HCT116 (cell line): ENCODE data around the gene TAF15. TPM values are rescaled to one million over a fixed set of nuclear protein-coding genes. Genes with fewer than 3 reads are reported as not detected.

ENCODE experiments used
- ATAC-seq: fragments of 200-7000 bp; cut with Tn5 transposase; 2 replicates; pipeline ENCODE4 v1.9.1; 2020; ENCODE audit warnings: mild to moderate bottlenecking, moderate library complexity
- BruUV-seq: library from RNA; stranded (reverse); fragments of 400-500 nt; replicated peaks from 2 replicates; lab custom pipeline; 2021; lab: Mats Ljungman, UMichigan
- CTCF ChIA-PET: fragments of 300-600 bp; sonication (Branson Sonifier 250); formaldehyde crosslinking; loops from one replicate; lab custom pipeline; 2021; ENCODE audit warnings: antibody characterized with exemption; lab: Charles Lee
- POLR2A ChIA-PET: fragments of 300-600, 350-600 bp; sonication (Branson Sonifier 250); formaldehyde crosslinking; loops from one replicate; lab custom pipeline; 2021; ENCODE audit warnings: antibody characterized with exemption; lab: Charles Lee
- RAD21 ChIA-PET, 2 experiments: fragments of 300-600 bp; sonication (Branson Sonifier 250); formaldehyde crosslinking; loops; one replicate each; lab custom pipeline; 2023; ENCODE audit warnings: low total read pairs in 2 of 2; ENCODE audit not compliant: uncharacterized antibody in 2 of 2, unreplicated experiment in 2 of 2, low non-redundant PET in 1 of 2; lab: Charles Lee
- DNase-seq: peaks from one replicate; pipeline ENCODE4 v3.0.0-alpha.2; 2010; ENCODE audit warnings: low read depth, low spot score
- H2AFZ ChIP-seq: fragments of 200-600 bp; shearing (Covaris generic), sonication (generic); 2 replicates; pipeline ENCODE4 v1.6.1; 2017; ENCODE audit warnings: low read depth, mixed run types, mixed read lengths, antibody characterized with exemption, low read length; ENCODE audit not compliant: poor library complexity, severe bottlenecking
- H3K27ac ChIP-seq: 2 replicates; pipeline ENCODE4 v1.5.1; 2012; ENCODE audit warnings: low read depth, low read length
- H3K27me3 ChIP-seq: fragments of 200-600 bp; sonication (generic); 2 replicates; pipeline ENCODE4 v1.6.1; 2016; ENCODE audit warnings: mixed run types, low read length, mixed read lengths; ENCODE audit not compliant: insufficient read depth
- H3K36me3 ChIP-seq, 2 experiments: fragments of 200-500 bp in 1 of 2; fragments of 200-600 bp in 1 of 2; sonication (Bioruptor generic) in 1 of 2; sonication (generic) in 1 of 2; 2 replicates each; pipeline versions ENCODE4 v1.5.1 to v1.6.1; 2014 to 2016; ENCODE audit warnings: low read length in 2 of 2, inconsistent platforms in 1 of 2, mixed read lengths in 1 of 2, mixed run types in 1 of 2; ENCODE audit not compliant: insufficient read depth in 2 of 2, control insufficient read depth in 1 of 2
- H3K4me1 ChIP-seq, 2 experiments: fragments of 200-600 bp in 1 of 2; sonication (generic) in 1 of 2; 2 replicates each; pipeline versions ENCODE4 v1.5.1 to v1.6.1; 2012 to 2017; ENCODE audit warnings: low read length in 2 of 2, inconsistent platforms in 1 of 2, mild to moderate bottlenecking in 1 of 2, mixed read lengths in 1 of 2, mixed run types in 1 of 2, moderate library complexity in 1 of 2; ENCODE audit not compliant: insufficient read depth in 2 of 2, control insufficient read depth in 1 of 2
- H3K4me2 ChIP-seq: fragments of 200-600 bp; sonication (generic); 2 replicates; pipeline ENCODE4 v1.6.1; 2017; ENCODE audit warnings: mixed run types, low read length, mixed read lengths
- H3K4me3 ChIP-seq, 2 experiments: fragments of 200-600 bp in 1 of 2; sonication (generic) in 1 of 2; replicated peaks in 1 of 2; 2 replicates each; pipeline ENCODE4 v1.5.1; 2011 to 2016; ENCODE audit warnings: low read length in 2 of 2, control low read depth in 1 of 2, low read depth in 1 of 2, mild to moderate bottlenecking in 1 of 2, mixed read lengths in 1 of 2, mixed run types in 1 of 2
- H3K79me2 ChIP-seq: fragments of 200-600 bp; sonication (generic); 2 replicates; pipeline ENCODE4 v1.6.1; 2017; ENCODE audit warnings: mild to moderate bottlenecking, mixed run types, low read length, moderate library complexity, mixed read lengths; ENCODE audit not compliant: insufficient read depth
- H3K9ac ChIP-seq: fragments of 200-600 bp; sonication (generic); 2 replicates; pipeline ENCODE4 v1.6.1; 2016; ENCODE audit warnings: low read length, mixed read lengths
- H3K9me2 ChIP-seq: fragments of 200-600 bp; sonication (generic), shearing (Covaris generic); 2 replicates; pipeline ENCODE4 v1.6.1; 2017; ENCODE audit warnings: mixed run types, mild to moderate bottlenecking, moderate library complexity; ENCODE audit not compliant: insufficient read depth
- H3K9me3 ChIP-seq, 2 experiments: fragments of 200-500 bp in 1 of 2; fragments of 200-600 bp in 1 of 2; sonication (Bioruptor generic) in 1 of 2; sonication (generic) in 1 of 2; 2 replicates each; pipeline ENCODE4 v1.6.1; 2014 to 2017; ENCODE audit warnings: low read length in 2 of 2, mixed read lengths in 2 of 2, inconsistent platforms in 1 of 2, low read depth in 1 of 2, mild to moderate bottlenecking in 1 of 2, mixed run types in 1 of 2, moderate library complexity in 1 of 2; ENCODE audit not compliant: control insufficient read depth in 1 of 2, insufficient read depth in 1 of 2
- H4K20me1 ChIP-seq: fragments of 200-600 bp; sonication (generic), shearing (Covaris generic); 2 replicates; pipeline ENCODE4 v1.6.1; 2017; ENCODE audit warnings: mixed run types, mild to moderate bottlenecking, moderate library complexity; ENCODE audit not compliant: insufficient read depth
- CBX3 ChIP-seq: IDR thresholded peaks from 2 replicates; pipeline ENCODE4 v1.6.1; 2012; ENCODE audit warnings: low read depth
- ELF1 ChIP-seq: IDR thresholded peaks from 2 replicates; pipeline ENCODE4 v1.6.1; 2012; ENCODE audit warnings: low read depth, borderline replicate concordance
- EZH2 ChIP-seq: fragments of 200-600 bp; sonication (generic); IDR thresholded peaks from 2 replicates; pipeline ENCODE4 v1.6.1; 2017; ENCODE audit warnings: antibody characterized with exemption, mixed run types
- EZH2phosphoT487 ChIP-seq: fragments of 200-600 bp; IDR thresholded peaks from 2 replicates; pipeline ENCODE4 v1.6.1; 2018; ENCODE audit warnings: antibody characterized with exemption, borderline replicate concordance
- POLR2AphosphoS5 ChIP-seq: IDR thresholded peaks from 2 replicates; pipeline ENCODE4 v1.6.1; 2011; ENCODE audit warnings: mild to moderate bottlenecking, low read depth, low read length, moderate library complexity
- RAD21 ChIP-seq: IDR thresholded peaks from 2 replicates; pipeline ENCODE4 v1.6.1; 2012; ENCODE audit warnings: low read depth, mild to moderate bottlenecking
- SIN3A ChIP-seq: IDR thresholded peaks from 2 replicates; pipeline ENCODE4 v1.6.1; 2012; ENCODE audit warnings: low read depth
- SRF ChIP-seq: IDR thresholded peaks from 2 replicates; pipeline ENCODE4 v1.6.1; 2012; ENCODE audit warnings: low read depth
- YY1 ChIP-seq: IDR thresholded peaks from 2 replicates; pipeline ENCODE4 v1.6.1; 2011; ENCODE audit warnings: low read length, low read depth, moderate library complexity, mild to moderate bottlenecking; ENCODE audit not compliant: insufficient replicate concordance; ENCODE audit errors: extremely low read depth
- ZFX ChIP-seq: fragments of 450-650 bp; IDR thresholded peaks from 2 replicates; pipeline ENCODE4 v1.6.1; 2017
- intact Hi-C: fragments of 100-400 bp; cut with micrococcal nuclease; formaldehyde crosslinking; loops from 2 replicates; pipeline ENCODE4 v1.10.0; 2022
- total RNA-seq: library from RNA; stranded (reverse); gene quantifications from one replicate; pipeline ENCODE4 v1.2.1, GENCODE V29; 2021; ENCODE audit not compliant: unreplicated experiment
- TF ChIP-seq, protein P1 (sequence below), 3 experiments: fragments of 200-600 bp in 1 of 3; sonication (generic) in 1 of 3; IDR thresholded peaks in 2 of 3; conservative IDR thresholded peaks in 1 of 3; 2 replicates each; pipeline ENCODE4 v1.5.1; 2012 to 2017; ENCODE audit warnings: low read depth in 2 of 3, low read length in 2 of 3, antibody characterized with exemption in 1 of 3, borderline replicate concordance in 1 of 3, control low read depth in 1 of 3, mild to moderate bottlenecking in 1 of 3, mixed read lengths in 1 of 3, mixed run types in 1 of 3, moderate library complexity in 1 of 3; ENCODE audit not compliant: insufficient read depth in 1 of 3
- TF ChIP-seq, protein P2 (sequence below): IDR thresholded peaks from 2 replicates; pipeline ENCODE4 v1.6.1; 2012
- TF ChIP-seq, protein P3 (sequence below): IDR thresholded peaks from 2 replicates; pipeline ENCODE4 v1.6.1; 2012

Gene TAF15
- total RNA-seq, 1 experiment from 2014 or later: 346 TPM

DNA sequence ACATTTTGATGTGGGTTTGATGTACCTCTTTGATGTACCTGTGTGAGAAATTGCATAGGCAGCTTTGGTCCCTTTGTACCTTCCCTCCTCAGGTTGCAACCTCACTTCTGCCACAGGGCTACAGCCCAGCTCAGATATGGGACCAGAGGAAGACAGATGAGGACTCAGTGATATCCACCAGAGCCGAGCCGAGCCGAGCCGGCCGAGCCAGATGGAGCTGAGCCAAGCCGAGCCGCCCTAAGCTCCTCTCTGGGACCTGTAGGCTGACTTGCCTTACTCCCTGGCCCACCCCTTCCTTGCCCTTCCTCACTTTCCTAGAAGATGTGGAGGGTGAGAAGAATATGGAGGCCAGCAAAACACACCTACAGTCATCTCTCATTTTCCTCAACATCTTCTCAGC lies 55.6 kb downstream of the TAF15 start:
- Histone ChIP-seq H2AFZ (no peak overlapping the region), H3K4me2 (no peak overlapping the region), H3K27ac (no peak overlapping the region), H3K9ac (no peak overlapping the region), H3K27me3 (no peaks in the 10 kb centered on the region), H3K4me3 (no peak overlapping the region), H3K9me3 (no peaks in the 10 kb centered on the region), H3K9me2 (no peaks in the 10 kb centered on the region), H4K20me1 (no peaks in the 10 kb centered on the region), H3K36me3 (no peaks in the 10 kb centered on the region), H3K79me2 (no peaks in the 10 kb centered on the region), H3K4me1 (peaks cover 2 to 7% of the 10 kb centered on the region in 2 experiments; a peak in 3 of 4 replicates)
- ATAC-seq (no peak), DNase-seq (no peak)
- CTCF ChIA-PET: no interaction called here
- POLR2A ChIA-PET: no interaction called here
- BruUV-seq: no TSS peak
- intact Hi-C loops: no loop called here
- RAD21 ChIA-PET: no interaction called here
- TF ChIP-seq POLR2AphosphoS5 (no peak), EZH2phosphoT487 (no peak), SIN3A (no peak), SRF (no peak), RAD21 (no peak), EZH2 (no peak), CBX3 (no peak), YY1 (no peak), ZFX (no peak), ELF1 (no peak)
- TF ChIP-seq, protein P1, sequence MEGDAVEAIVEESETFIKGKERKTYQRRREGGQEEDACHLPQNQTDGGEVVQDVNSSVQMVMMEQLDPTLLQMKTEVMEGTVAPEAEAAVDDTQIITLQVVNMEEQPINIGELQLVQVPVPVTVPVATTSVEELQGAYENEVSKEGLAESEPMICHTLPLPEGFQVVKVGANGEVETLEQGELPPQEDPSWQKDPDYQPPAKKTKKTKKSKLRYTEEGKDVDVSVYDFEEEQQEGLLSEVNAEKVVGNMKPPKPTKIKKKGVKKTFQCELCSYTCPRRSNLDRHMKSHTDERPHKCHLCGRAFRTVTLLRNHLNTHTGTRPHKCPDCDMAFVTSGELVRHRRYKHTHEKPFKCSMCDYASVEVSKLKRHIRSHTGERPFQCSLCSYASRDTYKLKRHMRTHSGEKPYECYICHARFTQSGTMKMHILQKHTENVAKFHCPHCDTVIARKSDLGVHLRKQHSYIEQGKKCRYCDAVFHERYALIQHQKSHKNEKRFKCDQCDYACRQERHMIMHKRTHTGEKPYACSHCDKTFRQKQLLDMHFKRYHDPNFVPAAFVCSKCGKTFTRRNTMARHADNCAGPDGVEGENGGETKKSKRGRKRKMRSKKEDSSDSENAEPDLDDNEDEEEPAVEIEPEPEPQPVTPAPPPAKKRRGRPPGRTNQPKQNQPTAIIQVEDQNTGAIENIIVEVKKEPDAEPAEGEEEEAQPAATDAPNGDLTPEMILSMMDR (IDR thresholded peaks at IDR 0.05 in 2 of 3, conservative IDR thresholded peaks at IDR 0.05 in 1 of 3; ENCODE audit: borderline replicate concordance in 1 of 3, insufficient read depth in 1 of 3, low read depth in 2 of 3, low read length in 2 of 3): no peak
- TF ChIP-seq, protein P2, sequence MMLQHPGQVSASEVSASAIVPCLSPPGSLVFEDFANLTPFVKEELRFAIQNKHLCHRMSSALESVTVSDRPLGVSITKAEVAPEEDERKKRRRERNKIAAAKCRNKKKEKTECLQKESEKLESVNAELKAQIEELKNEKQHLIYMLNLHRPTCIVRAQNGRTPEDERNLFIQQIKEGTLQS: no peak
- TF ChIP-seq, protein P3, sequence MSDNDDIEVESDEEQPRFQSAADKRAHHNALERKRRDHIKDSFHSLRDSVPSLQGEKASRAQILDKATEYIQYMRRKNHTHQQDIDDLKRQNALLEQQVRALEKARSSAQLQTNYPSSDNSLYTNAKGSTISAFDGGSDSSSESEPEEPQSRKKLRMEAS: no peak
